OCI-LY7 (cell line): ENCODE results near the gene NHLRC4. TPM values are rescaled to one million over a fixed set of nuclear protein-coding genes. Genes with fewer than 3 reads are reported as not detected.

ENCODE experiments used
- BruUV-seq: library from RNA; stranded (reverse); fragments of 400-500 nt; replicated peaks from 2 replicates; lab custom pipeline; 2021; lab: Mats Ljungman, UMichigan
- CTCF ChIA-PET: fragments of 300-600 bp; sonication (Branson Sonifier 250); formaldehyde crosslinking; loops from one replicate; lab custom pipeline; 2022; ENCODE audit warnings: antibody characterized with exemption; ENCODE audit not compliant: unreplicated experiment; lab: Charles Lee
- POLR2A ChIA-PET: fragments of 300-600 bp; sonication (Branson Sonifier 250); formaldehyde crosslinking; loops from one replicate; lab custom pipeline; 2022; ENCODE audit warnings: antibody characterized with exemption; lab: Charles Lee
- DNase-seq: peaks from one replicate; pipeline ENCODE4 v3.0.0-alpha.2; 2015; ENCODE audit warnings: low spot score
- H2AFZ ChIP-seq: fragments of 200-600 bp; sonication (generic), shearing (Covaris generic); 2 replicates; pipeline ENCODE4 v1.6.1; 2014; ENCODE audit warnings: mild to moderate bottlenecking, antibody characterized with exemption, low read length, moderate library complexity
- H3K27ac ChIP-seq: fragments of 200-600 bp; sonication (generic); 2 replicates; pipeline ENCODE4 v1.5.1; 2014; ENCODE audit warnings: mixed run types, low read depth, mild to moderate bottlenecking, moderate library complexity, low read length, inconsistent platforms; ENCODE audit not compliant: poor library complexity, severe bottlenecking
- H3K36me3 ChIP-seq: fragments of 200-600 bp; sonication (generic); 2 replicates; pipeline ENCODE4 v1.6.1; 2014; ENCODE audit warnings: mild to moderate bottlenecking, antibody characterized with exemption, low read length, moderate library complexity, mixed read lengths; ENCODE audit not compliant: insufficient read depth
- H3K4me1 ChIP-seq: fragments of 200-600 bp; sonication (generic); 2 replicates; pipeline ENCODE4 v1.5.1; 2014; ENCODE audit warnings: mild to moderate bottlenecking, low read length; ENCODE audit not compliant: insufficient read depth, poor library complexity, severe bottlenecking
- H3K4me2 ChIP-seq: fragments of 200-600 bp; sonication (generic); 2 replicates; pipeline ENCODE4 v1.6.1; 2014; ENCODE audit warnings: mild to moderate bottlenecking, low read length
- H3K4me3 ChIP-seq: fragments of 200-600 bp; sonication (generic); 2 replicates; pipeline ENCODE4 v1.5.1; 2014; ENCODE audit warnings: mild to moderate bottlenecking, low read depth, low read length; ENCODE audit not compliant: poor library complexity, severe bottlenecking
- H3K79me2 ChIP-seq: fragments of 200-600 bp; sonication (generic); 2 replicates; pipeline ENCODE4 v1.6.1; 2016; ENCODE audit warnings: low read depth, mild to moderate bottlenecking, low read length, moderate library complexity, mixed read lengths; ENCODE audit not compliant: insufficient read depth
- H3K9me2 ChIP-seq: fragments of 200-600 bp; sonication (generic); 2 replicates; pipeline ENCODE4 v1.6.1; 2016; ENCODE audit warnings: mild to moderate bottlenecking, low read length, mixed read lengths; ENCODE audit not compliant: insufficient read depth
- H3K9me3 ChIP-seq: fragments of 200-600 bp; sonication (generic); 2 replicates; pipeline ENCODE4 v1.6.1; 2014; ENCODE audit warnings: mild to moderate bottlenecking, mixed run types, low read length, mixed read lengths
- H4K20me1 ChIP-seq: fragments of 200-600 bp; sonication (generic); 2 replicates; pipeline ENCODE4 v1.6.1; 2014; ENCODE audit warnings: mild to moderate bottlenecking, antibody characterized with exemption, low read length, moderate library complexity, mixed read lengths; ENCODE audit not compliant: insufficient read depth
- CTCF ChIP-seq: fragments of 200-600 bp; sonication (generic); conservative IDR thresholded peaks from 2 replicates; pipeline ENCODE4 v1.5.1; 2014; ENCODE audit warnings: mild to moderate bottlenecking, antibody characterized with exemption, low read length, moderate library complexity, mixed read lengths
- EZH2phosphoT487 ChIP-seq: fragments of 200-600 bp; sonication (generic); IDR thresholded peaks from 2 replicates; pipeline ENCODE4 v1.6.1; 2018; ENCODE audit warnings: low read depth, borderline replicate concordance, mild to moderate bottlenecking, mixed run types, antibody characterized with exemption, low read length, moderate library complexity, mixed read lengths
- intact Hi-C: fragments of 100-400 bp; cut with micrococcal nuclease; formaldehyde crosslinking; loops from one replicate; pipeline ENCODE4 v1.10.0; 2022; ENCODE audit not compliant: unreplicated experiment
- total RNA-seq, 2 experiments: library from RNA; depleted of rRNA in 1 of 2; stranded (reverse); fragments of >200 nt in 1 of 2; shearing (Covaris generic) in 1 of 2; gene quantifications; 2 replicates each; pipeline ENCODE4 v1.2.3, GENCODE V29; 2014 to 2022

NHLRC4 gene
- total RNA-seq, 2 experiments from 2014 or later: 2.5 to 3.7 TPM

- POLR2A ChIA-PET: no interaction called here
These were observed 6.6 kb upstream of the NHLRC4 start, which contains the start of gene PRR35 for GRCh38 chr16:560204-560700. PRR35 (plus strand) TSS chr16:560394; CDS start chr16:563295, 2,901 bp downstream.

GRCh38 chr16:560701-561412 is 5.9 kb upstream of the NHLRC4 start:
- intact Hi-C loops: no loop called here
- no peaks in the 10 kb centered on the region for H4K20me1 ChIP-seq
- no peaks in the 10 kb centered on the region for H3K9me2 ChIP-seq
- no peaks in the 10 kb centered on the region for H3K9me3 ChIP-seq
- no peak for TF ChIP-seq CTCF
- no peak for TF ChIP-seq EZH2phosphoT487
- no peak overlapping the region for H3K27ac ChIP-seq
- BruUV-seq: no TSS peak
- H3K4me1 ChIP-seq: peaks cover under 1% of the 10 kb centered on the region
- H3K4me3 ChIP-seq: no peak overlapping the region
- no peak for DNase-seq
- H2AFZ ChIP-seq: no peak overlapping the region
- ChIA-PET POLR2A (no interaction called here), CTCF (no interaction called here)
- H3K4me2 ChIP-seq: no peak overlapping the region
- H3K79me2 ChIP-seq: no peaks in the 10 kb centered on the region
- no peaks in the 10 kb centered on the region for H3K36me3 ChIP-seq

More at GRCh38 chr16:560204-560700, 6.6 kb upstream of the NHLRC4 start, which contains the start of gene PRR35:
- no peak for DNase-seq
- CTCF ChIA-PET: no interaction called here
- no peak within 1 kb of the TSS for H2AFZ ChIP-seq
- H3K4me2 ChIP-seq: no peak within 1 kb of the TSS
- no peaks in the 10 kb centered on the region for H3K9me3 ChIP-seq
- no TSS peak for BruUV-seq
- intact Hi-C loops: no loop called here
- H3K9me2 ChIP-seq: no peaks in the 10 kb centered on the region
- H3K36me3 ChIP-seq: no peaks in the 10 kb centered on the region
- H3K27ac ChIP-seq: no peak within 1 kb of the TSS
- no peak within 1 kb of the TSS for H3K4me3 ChIP-seq
- H3K79me2 ChIP-seq: no peaks in the 10 kb centered on the region
- H3K4me1 ChIP-seq: no peaks in the 10 kb centered on the region
- no peaks in the 10 kb centered on the region for H4K20me1 ChIP-seq
- TF ChIP-seq CTCF (no peak), EZH2phosphoT487 (no peak)

DNA sequence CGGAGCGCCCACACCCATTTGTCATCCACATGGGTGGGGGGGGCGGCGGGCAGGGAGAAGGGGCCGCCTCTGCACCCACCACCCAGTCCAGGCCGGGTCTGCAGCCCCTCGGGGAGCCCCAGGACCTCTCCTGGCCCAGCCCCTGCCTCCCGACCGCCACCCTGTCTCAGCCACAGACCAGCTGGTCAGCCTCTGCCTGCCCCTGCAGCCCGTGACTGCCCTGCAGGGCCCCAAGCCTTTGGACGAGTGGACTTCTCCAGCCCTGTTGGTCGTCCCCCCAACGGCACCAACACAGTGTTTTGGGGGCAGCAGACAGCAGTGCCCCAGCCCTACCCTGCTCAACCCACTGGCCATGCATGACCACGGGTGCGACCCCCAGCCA is 5.4 kb upstream of the NHLRC4 start:
- H3K9me2 ChIP-seq: no peaks in the 10 kb centered on the region
- TF ChIP-seq EZH2phosphoT487 (no peak), CTCF (no peak)
- ChIA-PET POLR2A (no interaction called here), CTCF (no interaction called here)
- BruUV-seq: no TSS peak
- no peak overlapping the region for H3K4me2 ChIP-seq
- H4K20me1 ChIP-seq: no peaks in the 10 kb centered on the region
- no peak overlapping the region for H2AFZ ChIP-seq
- no peak for DNase-seq
- peaks cover 6% of the 10 kb centered on the region for H3K4me1 ChIP-seq
- no peak overlapping the region for H3K4me3 ChIP-seq
- intact Hi-C loops: no loop called here
- no peaks in the 10 kb centered on the region for H3K9me3 ChIP-seq
- H3K36me3 ChIP-seq: no peaks in the 10 kb centered on the region
- no peak overlapping the region for H3K27ac ChIP-seq
- H3K79me2 ChIP-seq: no peaks in the 10 kb centered on the region
